ENCODE measurements around the gene TCIRG1.

TCIRG1 gene

DNA sequence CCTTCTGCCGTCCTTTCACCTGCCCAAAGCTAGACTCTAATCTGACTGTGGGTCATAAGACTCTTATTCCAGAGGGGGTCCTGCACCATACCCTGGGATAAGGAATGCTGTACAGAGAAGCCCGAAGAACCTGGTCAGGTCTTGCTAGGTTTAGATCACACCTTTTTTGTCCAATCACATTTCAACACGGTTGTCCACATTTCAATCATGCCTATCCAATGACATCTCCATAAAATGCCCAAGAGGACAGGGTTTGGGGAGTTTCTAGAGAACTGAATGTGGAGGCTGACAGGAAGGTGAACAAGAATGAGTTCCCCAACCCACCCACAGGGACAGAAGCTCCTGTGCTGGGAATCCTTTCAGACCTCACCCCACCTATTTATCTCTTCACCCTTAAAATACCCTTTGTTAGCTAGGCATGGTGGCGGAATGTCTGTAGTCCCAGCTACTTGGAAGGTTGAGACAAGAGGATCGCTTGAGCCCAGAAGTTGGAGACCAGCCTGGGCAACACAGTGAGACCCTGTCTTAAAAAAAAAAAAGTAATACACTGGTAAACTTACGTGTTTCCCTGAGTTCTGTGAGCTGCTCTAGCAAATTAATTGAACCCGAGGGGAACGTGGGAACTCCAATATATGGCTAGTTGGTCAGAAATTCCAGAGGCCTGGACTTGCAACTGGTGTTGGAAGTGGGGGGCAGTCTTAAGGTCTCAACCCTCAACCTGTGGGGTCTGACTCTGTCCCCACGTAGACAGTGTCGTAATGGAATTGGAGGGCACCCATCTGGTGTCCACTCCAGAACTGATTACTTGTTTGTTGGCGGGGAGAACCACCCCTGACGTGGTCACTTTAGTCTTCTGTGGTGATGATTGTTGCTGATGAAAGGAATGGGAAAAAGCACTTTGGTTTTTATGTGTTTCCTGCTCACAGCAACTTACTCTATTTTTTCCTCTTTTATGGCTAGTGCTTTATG, 17.8 kb downstream of the TCIRG1 start:
- TF ChIP-seq, protein P1, sequence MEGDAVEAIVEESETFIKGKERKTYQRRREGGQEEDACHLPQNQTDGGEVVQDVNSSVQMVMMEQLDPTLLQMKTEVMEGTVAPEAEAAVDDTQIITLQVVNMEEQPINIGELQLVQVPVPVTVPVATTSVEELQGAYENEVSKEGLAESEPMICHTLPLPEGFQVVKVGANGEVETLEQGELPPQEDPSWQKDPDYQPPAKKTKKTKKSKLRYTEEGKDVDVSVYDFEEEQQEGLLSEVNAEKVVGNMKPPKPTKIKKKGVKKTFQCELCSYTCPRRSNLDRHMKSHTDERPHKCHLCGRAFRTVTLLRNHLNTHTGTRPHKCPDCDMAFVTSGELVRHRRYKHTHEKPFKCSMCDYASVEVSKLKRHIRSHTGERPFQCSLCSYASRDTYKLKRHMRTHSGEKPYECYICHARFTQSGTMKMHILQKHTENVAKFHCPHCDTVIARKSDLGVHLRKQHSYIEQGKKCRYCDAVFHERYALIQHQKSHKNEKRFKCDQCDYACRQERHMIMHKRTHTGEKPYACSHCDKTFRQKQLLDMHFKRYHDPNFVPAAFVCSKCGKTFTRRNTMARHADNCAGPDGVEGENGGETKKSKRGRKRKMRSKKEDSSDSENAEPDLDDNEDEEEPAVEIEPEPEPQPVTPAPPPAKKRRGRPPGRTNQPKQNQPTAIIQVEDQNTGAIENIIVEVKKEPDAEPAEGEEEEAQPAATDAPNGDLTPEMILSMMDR (IDR thresholded peaks at IDR 0.05; ENCODE audit: insufficient read depth, low read length, poor library complexity, severe bottlenecking), result no peak
- H3K4me3 ChIP-seq (replicated peaks; ENCODE audit: low read depth, low read length), result no peak overlapping the region
- peaks cover 20% of the 10 kb centered on the region for H3K36me3 ChIP-seq (ENCODE audit: control insufficient read depth, insufficient read depth, low read length)
- H3K27me3 ChIP-seq (replicated peaks; ENCODE audit: control insufficient read depth, insufficient read depth, low read length), result no peaks in the 10 kb centered on the region
- no peak for DNase-seq (ENCODE audit: extremely low read depth, insufficient read length)

DNA sequence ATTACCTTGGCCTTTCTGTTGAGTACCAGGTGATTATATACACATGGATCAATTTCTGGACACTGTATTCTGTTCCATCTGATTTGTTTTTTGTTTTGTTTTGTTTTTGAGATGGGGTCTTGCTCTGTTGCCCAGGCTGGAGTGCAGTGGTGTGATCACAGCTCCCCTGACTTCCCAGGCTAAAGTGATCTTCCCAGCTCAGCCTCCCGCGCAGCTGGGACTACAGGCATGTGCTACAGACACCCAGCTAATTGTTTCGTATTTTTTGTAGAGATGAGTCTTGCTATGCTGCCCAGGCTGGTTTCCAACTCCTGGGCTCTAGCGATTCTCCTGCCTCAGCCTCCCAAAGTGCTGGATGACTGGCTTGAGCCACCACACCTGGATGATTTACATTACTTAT, 19.0 kb downstream of the TCIRG1 start:
- H3K27me3 ChIP-seq (replicated peaks; ENCODE audit: control insufficient read depth, insufficient read depth, low read length), result no peaks in the 10 kb centered on the region
- peaks cover 16% of the 10 kb centered on the region for H3K36me3 ChIP-seq (ENCODE audit: control insufficient read depth, insufficient read depth, low read length)
- TF ChIP-seq, protein P1 (IDR thresholded peaks at IDR 0.05; ENCODE audit: insufficient read depth, low read length, poor library complexity, severe bottlenecking), result no peak
- no peak for DNase-seq (ENCODE audit: extremely low read depth, insufficient read length)
- no peak overlapping the region for H3K4me3 ChIP-seq (replicated peaks; ENCODE audit: low read depth, low read length)

DNA sequence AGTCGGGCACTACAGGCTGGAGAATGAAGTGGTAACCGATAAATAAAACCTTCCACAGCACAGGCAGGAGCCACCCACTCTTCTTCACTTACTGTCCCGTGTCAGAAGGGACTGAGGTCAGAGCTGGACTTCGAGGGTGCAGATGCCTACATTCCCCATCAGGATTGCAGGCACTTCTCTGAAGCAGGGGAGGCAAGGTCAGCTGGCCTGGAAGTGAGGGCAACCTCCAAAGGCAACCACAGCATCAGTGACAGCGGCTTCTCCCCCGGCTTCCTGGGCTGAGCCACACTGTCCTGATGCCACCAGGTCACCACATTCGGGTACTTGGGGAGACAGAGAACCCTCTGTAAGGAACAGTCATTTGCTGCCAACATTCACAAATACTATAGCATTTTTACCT, 22.7 kb downstream of the TCIRG1 start:
- Histone ChIP-seq H3K36me3 (ENCODE audit: control insufficient read depth, insufficient read depth, low read length) (peaks cover 13% of the 10 kb centered on the region), H3K27me3 (replicated peaks; ENCODE audit: control insufficient read depth, insufficient read depth, low read length) (no peaks in the 10 kb centered on the region), H3K4me3 (replicated peaks; ENCODE audit: low read depth, low read length) (no peak overlapping the region)
- TF ChIP-seq, protein P1 (IDR thresholded peaks at IDR 0.05; ENCODE audit: insufficient read depth, low read length, poor library complexity, severe bottlenecking), result no peak
- DNase-seq (ENCODE audit: extremely low read depth, insufficient read length), result no peak

DNA sequence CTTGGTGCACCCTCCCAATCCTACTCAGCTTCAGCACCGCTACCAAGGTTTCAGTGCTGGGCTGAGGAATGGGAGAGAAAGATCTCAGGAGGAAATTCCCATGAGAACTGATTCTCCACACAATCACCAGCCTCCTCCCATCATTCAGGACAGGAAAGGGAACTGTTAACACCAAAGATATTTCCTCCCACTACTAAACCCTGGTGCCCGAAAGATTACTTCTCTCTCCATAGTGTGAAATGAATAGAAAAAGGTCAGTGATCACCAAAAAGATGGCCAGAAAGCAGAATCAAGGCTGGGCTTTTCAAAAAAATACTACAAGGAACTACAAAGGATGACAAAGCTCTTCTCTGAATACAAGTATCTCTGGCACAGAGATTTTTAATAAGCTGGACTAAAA, 26.1 kb downstream of the TCIRG1 start:
- DNase-seq (ENCODE audit: extremely low read depth, insufficient read length), result no peak
- peaks cover 28% of the 10 kb centered on the region for H3K36me3 ChIP-seq (ENCODE audit: control insufficient read depth, insufficient read depth, low read length)
- no peaks in the 10 kb centered on the region for H3K27me3 ChIP-seq (replicated peaks; ENCODE audit: control insufficient read depth, insufficient read depth, low read length)
- TF ChIP-seq, protein P1 (IDR thresholded peaks at IDR 0.05; ENCODE audit: insufficient read depth, low read length, poor library complexity, severe bottlenecking), result no peak
- H3K4me3 ChIP-seq (replicated peaks; ENCODE audit: low read depth, low read length), result no peak overlapping the region

DNA sequence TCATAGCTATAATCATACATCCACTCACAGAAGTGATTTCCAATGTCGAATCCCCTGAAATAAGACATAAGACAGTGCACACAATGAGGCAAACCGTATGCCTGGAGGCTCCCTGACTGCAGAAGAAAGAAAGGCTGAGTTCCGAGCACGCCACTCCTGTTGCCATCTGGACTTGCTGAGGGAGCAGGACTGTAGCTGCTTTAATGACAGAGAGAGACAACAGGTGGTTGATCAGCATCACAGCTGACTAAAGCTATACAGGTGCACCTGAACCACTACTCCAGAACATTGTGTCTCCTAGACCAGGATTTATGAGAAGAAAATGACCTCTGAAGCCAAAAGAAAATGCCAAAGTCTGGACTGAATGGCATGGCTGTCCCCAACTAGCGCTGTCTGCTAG, 27.0 kb downstream of the TCIRG1 start:
- no peak for DNase-seq (ENCODE audit: extremely low read depth, insufficient read length)
- Histone ChIP-seq H3K4me3 (replicated peaks; ENCODE audit: low read depth, low read length) (no peak overlapping the region), H3K36me3 (ENCODE audit: control insufficient read depth, insufficient read depth, low read length) (peaks cover 28% of the 10 kb centered on the region), H3K27me3 (replicated peaks; ENCODE audit: control insufficient read depth, insufficient read depth, low read length) (no peaks in the 10 kb centered on the region)
- TF ChIP-seq, protein P1 (IDR thresholded peaks at IDR 0.05; ENCODE audit: insufficient read depth, low read length, poor library complexity, severe bottlenecking), result no peak

All from GM06990 (cell line).